Fibroblast of the conjunctiva (primary cell): Measurements from ENCODE around the gene TECTB.

ENCODE experiments used
- DNase-seq: peaks from one replicate; pipeline ENCODE4 v3.0.0-alpha.2; 2010; ENCODE audit warnings: low read depth

Gene TECTB

GRCh38 chr10:112275512-112276245 is 7.5 kb upstream of the TECTB start:
- no peak for DNase-seq

- DNase-seq = no peak
Observed at GRCh38 chr10:112278871-112279270, 4.3 kb upstream of the TECTB start.

GRCh38 chr10:112279433-112279832 is 3.8 kb upstream of the TECTB start:
- DNase-seq = no peak

- no peak for DNase-seq
Observed at GRCh38 chr10:112280205-112280921, 2.8 kb upstream of the TECTB start.

GRCh38 chr10:112282086-112282485 is 1.1 kb upstream of the TECTB start:
- no peak for DNase-seq

GRCh38 chr10:112286837-112287818 is 3.9 kb downstream of the TECTB start:
- DNase-seq = no peak

- no peak for DNase-seq
Observed at GRCh38 chr10:112287844-112288243, 4.6 kb downstream of the TECTB start.

- no peak for DNase-seq
Observed at GRCh38 chr10:112288486-112288885, 5.3 kb downstream of the TECTB start.

- no peak for DNase-seq
Observed at GRCh38 chr10:112289373-112290053, 6.3 kb downstream of the TECTB start.

- no peak for DNase-seq
Observed at GRCh38 chr10:112290054-112290373, 6.8 kb downstream of the TECTB start.

- DNase-seq = no peak
Observed at GRCh38 chr10:112294169-112294568, 11.0 kb downstream of the TECTB start.

GRCh38 chr10:112295853-112296830 is 12.9 kb downstream of the TECTB start:
- peak; percentile 8 for DNase-seq

- DNase-seq = no peak
Observed at GRCh38 chr10:112296908-112297331, 13.7 kb downstream of the TECTB start.

GRCh38 chr10:112298581-112298980 is 15.4 kb downstream of the TECTB start:
- DNase-seq = no peak

- DNase-seq = no peak
Observed at GRCh38 chr10:112299456-112299855, 16.3 kb downstream of the TECTB start.

GRCh38 chr10:112302335-112302734 is 19.1 kb downstream of the TECTB start:
- no peak for DNase-seq

- DNase-seq = no peak
Observed at GRCh38 chr10:112303528-112303927, 20.3 kb downstream of the TECTB start.

- no peak for DNase-seq
Observed at GRCh38 chr10:112304267-112304859, 21.2 kb downstream of the TECTB start.

GRCh38 chr10:112307358-112308124 is 24.3 kb downstream of the TECTB start:
- DNase-seq = peak; percentile 8

GRCh38 chr10:112308125-112308502 is 24.9 kb downstream of the TECTB start:
- DNase-seq = no peak
